GM12875 (cell line): Measurements from ENCODE around the gene COL1A1.

Source experiments
- H3K4me3 ChIP-seq: one replicate; pipeline ENCODE4 v1.5.1; 2011; ENCODE audit warnings: low read depth, low read length, control low read depth
- CTCF ChIP-seq: IDR thresholded peaks from 2 replicates; pipeline ENCODE4 v1.5.1; 2011; ENCODE audit warnings: low read depth, mild to moderate bottlenecking, control low read depth, inconsistent platforms, low read length, moderate library complexity, borderline replicate concordance; ENCODE audit not compliant: insufficient read depth

The COL1A1 gene

GRCh38 chr17:50165466-50165865 is 36.0 kb downstream of the COL1A1 start:
- no peak overlapping the region for H3K4me3 ChIP-seq
- TF ChIP-seq CTCF, result no peak

- TF ChIP-seq CTCF, result no peak
- H3K4me3 ChIP-seq, result no peak overlapping the region
These were observed 36.4 kb downstream of the COL1A1 start for GRCh38 chr17:50165066-50165465.

- no peak for TF ChIP-seq CTCF
- no peak overlapping the region for H3K4me3 ChIP-seq
These were observed 36.8 kb downstream of the COL1A1 start for GRCh38 chr17:50164697-50164988.

- no peak overlapping the region for H3K4me3 ChIP-seq
- TF ChIP-seq CTCF, result no peak
These were observed 37.4 kb downstream of the COL1A1 start for GRCh38 chr17:50163843-50164696.

GRCh38 chr17:50162466-50163254 is 38.8 kb downstream of the COL1A1 start:
- no peak for TF ChIP-seq CTCF
- H3K4me3 ChIP-seq, result no peak overlapping the region

- no peak overlapping the region for H3K4me3 ChIP-seq
- no peak for TF ChIP-seq CTCF
These were observed 39.5 kb downstream of the COL1A1 start for GRCh38 chr17:50161911-50162288.
